Esophagus squamous epithelium (tissue), 4 donors: ENCODE measurements around the gene MPDU1. TPM values are rescaled to one million over a fixed set of nuclear protein-coding genes. Genes with fewer than 3 reads are reported as not detected.

ENCODE experiments used
- small RNA-seq, 4 donors: library from RNA; depleted of rRNA; stranded (forward); fragments of <200 nt; gene quantifications; one replicate each; pipeline ENCODE3, GENCODE V24; 2016
- total RNA-seq, 4 donors: library from RNA; depleted of rRNA; stranded (reverse); fragments of >200 nt; gene quantifications; one replicate each; pipeline ENCODE4 v1.1.0, GENCODE V29; 2016

Gene MPDU1
- total RNA-seq, 4 donors from 2014 or later: 69.3 to 123 (median 100) TPM

Small RNA genes lying within 50 kb of the gene (small RNA-seq; reads per million reads assigned to genes)
- gene CD68: 0 reads per million in 4 donors
- gene RF00019: 0 reads per million in 4 donors
- gene SNORA48: 0 reads per million in 4 donors
- gene SNORD10: 0 reads per million in 4 donors

Other genes with a start within 250 kb of the MPDU1 start
- gene ACAP1, start 247.3 kb upstream of the MPDU1 start, total RNA-seq: 1 to 10 TPM; 3.2 to 5.5 (median 3.8) TPM
- gene KCTD11, start 231.7 kb upstream of the MPDU1 start, total RNA-seq: 10 to 100 TPM; 12.6 to 26.6 (median 22.1) TPM
- gene TMEM95, start 228.7 kb upstream of the MPDU1 start, total RNA-seq: not detected
- 10 to 100 TPM in 2 of 4 donors, 1 to 10 TPM in 2; 6.2 to 15.2 (median 9.9) TPM for gene TNK1, start 202.8 kb upstream of the MPDU1 start, total RNA-seq
- gene PLSCR3, start 189.3 kb upstream of the MPDU1 start, total RNA-seq: 10 to 100 TPM; 18.6 to 33.5 (median 24.7) TPM
- gene TMEM256, start 179.8 kb upstream of the MPDU1 start, total RNA-seq: 10 to 100 TPM; 27.9 to 88.0 (median 66.7) TPM
- gene NLGN2, start 176.0 kb upstream of the MPDU1 start, total RNA-seq: 1 to 10 TPM; 1.4 to 5.3 (median 2.0) TPM
- gene SPEM1, start 163.5 kb upstream of the MPDU1 start, total RNA-seq: not detected
- not detected for gene SPEM2, start 158.2 kb upstream of the MPDU1 start, total RNA-seq
- not detected for gene SPEM3, start 155.0 kb upstream of the MPDU1 start, total RNA-seq
- 10 to 100 TPM; 12.2 to 20.8 (median 16.9) TPM for gene TMEM102, start 148.4 kb upstream of the MPDU1 start, total RNA-seq
- 10 to 100 TPM in 1 of 4 donors, 1 to 10 TPM in 3; 2.7 to 18.1 (median 6.1) TPM for gene FGF11, start 144.3 kb upstream of the MPDU1 start, total RNA-seq
- 1 to 10 TPM; 2.4 to 7.2 (median 4.6) TPM for gene CHRNB1, start 138.8 kb upstream of the MPDU1 start, total RNA-seq
- 10 to 100 TPM; 13.4 to 35.1 (median 28.5) TPM for gene ZBTB4, start 104.2 kb upstream of the MPDU1 start, total RNA-seq
- not detected for gene SLC35G6, start 102.4 kb upstream of the MPDU1 start, total RNA-seq
- 10 to 100 TPM; 59.3 to 94.9 (median 78.2) TPM for gene POLR2A, start 99.5 kb upstream of the MPDU1 start, total RNA-seq
- gene TNFSF12, start 34.8 kb upstream of the MPDU1 start, total RNA-seq: 10 to 100 TPM in 1 of 4 donors, 1 to 10 TPM in 3; 3.5 to 41.6 (median 6.5) TPM
- 10 to 100 TPM in 2 of 4 donors, 1 to 10 TPM in 2; 3.8 to 21.7 (median 10.9) TPM for gene TNFSF13, start 25.1 kb upstream of the MPDU1 start, total RNA-seq
- 10 to 100 TPM; 32.1 to 65.4 (median 48.3) TPM for gene SENP3, start 21.9 kb upstream of the MPDU1 start, total RNA-seq
- gene CD68, start 4.2 kb upstream of the MPDU1 start, total RNA-seq: 10 to 100 TPM; 32.1 to 52.9 (median 45.2) TPM
- 100 to 1,000 TPM in 2 of 4 donors, 10 to 100 TPM in 2; 89.1 to 127 (median 103) TPM for gene SOX15, start 6.2 kb downstream of the MPDU1 start, total RNA-seq
- 10 to 100 TPM; 17.2 to 24.0 (median 20.6) TPM for gene FXR2, start 31.0 kb downstream of the MPDU1 start, total RNA-seq
- 10 to 100 TPM; 20.5 to 55.9 (median 31.3) TPM for gene SAT2, start 44.0 kb downstream of the MPDU1 start, total RNA-seq
- gene SHBG, start 46.3 kb downstream of the MPDU1 start, total RNA-seq: not detected
- gene ATP1B2, start 67.1 kb downstream of the MPDU1 start, total RNA-seq: 1 to 10 TPM in 1 of 4 donors, under 1 TPM in 2, not detected in 1; 0.09 to 1.5 (median 0.21) TPM
- 10 to 100 TPM; 26.6 to 35.1 (median 33.9) TPM for gene TP53, start 103.6 kb downstream of the MPDU1 start, total RNA-seq
- gene WRAP53, start 104.6 kb downstream of the MPDU1 start, total RNA-seq: 1 to 10 TPM; 3.5 to 6.0 (median 3.8) TPM
- 1 to 10 TPM in 3 of 4 donors, under 1 TPM in 1; 0.70 to 2.7 (median 1.9) TPM for gene EFNB3, start 121.3 kb downstream of the MPDU1 start, total RNA-seq
- gene DNAH2, start 133.9 kb downstream of the MPDU1 start, total RNA-seq: under 1 TPM in 3 of 4 donors, not detected in 1; under 0.01 to 0.04 (median 0.03) TPM